ENCODE measurements around the gene PKDREJ.

DNA sequence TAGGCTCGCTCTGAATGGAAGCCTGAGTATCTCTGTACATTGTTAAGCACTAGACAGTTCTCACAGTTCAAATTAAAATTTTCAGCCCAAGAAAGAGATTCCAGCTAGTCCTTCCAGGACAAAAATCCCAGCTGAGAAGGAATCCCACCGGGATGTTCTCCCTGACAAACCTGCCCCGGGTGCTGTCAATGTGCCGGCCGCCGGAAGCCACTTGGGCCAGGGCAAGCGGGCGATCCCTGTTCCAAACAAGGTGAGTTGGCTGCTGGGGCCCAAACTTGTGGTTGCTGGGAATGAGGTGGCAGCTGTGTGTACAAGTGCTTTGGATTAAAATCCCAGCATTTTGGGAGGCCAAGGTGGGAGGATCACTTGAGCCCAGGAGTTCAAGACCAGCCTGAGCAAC, 48.9 kb upstream of the PKDREJ start:
- TF ChIP-seq, protein P1, sequence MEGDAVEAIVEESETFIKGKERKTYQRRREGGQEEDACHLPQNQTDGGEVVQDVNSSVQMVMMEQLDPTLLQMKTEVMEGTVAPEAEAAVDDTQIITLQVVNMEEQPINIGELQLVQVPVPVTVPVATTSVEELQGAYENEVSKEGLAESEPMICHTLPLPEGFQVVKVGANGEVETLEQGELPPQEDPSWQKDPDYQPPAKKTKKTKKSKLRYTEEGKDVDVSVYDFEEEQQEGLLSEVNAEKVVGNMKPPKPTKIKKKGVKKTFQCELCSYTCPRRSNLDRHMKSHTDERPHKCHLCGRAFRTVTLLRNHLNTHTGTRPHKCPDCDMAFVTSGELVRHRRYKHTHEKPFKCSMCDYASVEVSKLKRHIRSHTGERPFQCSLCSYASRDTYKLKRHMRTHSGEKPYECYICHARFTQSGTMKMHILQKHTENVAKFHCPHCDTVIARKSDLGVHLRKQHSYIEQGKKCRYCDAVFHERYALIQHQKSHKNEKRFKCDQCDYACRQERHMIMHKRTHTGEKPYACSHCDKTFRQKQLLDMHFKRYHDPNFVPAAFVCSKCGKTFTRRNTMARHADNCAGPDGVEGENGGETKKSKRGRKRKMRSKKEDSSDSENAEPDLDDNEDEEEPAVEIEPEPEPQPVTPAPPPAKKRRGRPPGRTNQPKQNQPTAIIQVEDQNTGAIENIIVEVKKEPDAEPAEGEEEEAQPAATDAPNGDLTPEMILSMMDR (IDR thresholded peaks at IDR 0.05): no peak
- TF ChIP-seq POLR2A (IDR thresholded peaks at IDR 0.05): no peak

Measured in body of pancreas (tissue), 4 donors.